Rectal smooth muscle tissue (tissue), 1 donor: Measurements from ENCODE around the gene DYNLL2.
"Not testable (repeated sequence)": the region's sequence is repeated elsewhere in the genome, so short reads cannot be mapped to it uniquely, and the experiment has no call there.

Source experiments
- H3K27ac ChIP-seq: one replicate; pipeline ENCODE4 v1.7.0; 2013; ENCODE audit warnings: low read depth, low read length, inconsistent platforms
- H3K27me3 ChIP-seq: one replicate; pipeline ENCODE4 v1.7.0; 2013; ENCODE audit warnings: low read length; ENCODE audit not compliant: control insufficient read depth, insufficient read depth
- H3K36me3 ChIP-seq: one replicate; pipeline ENCODE4 v1.7.0; 2013; ENCODE audit warnings: low read length; ENCODE audit not compliant: control insufficient read depth, insufficient read depth
- H3K4me1 ChIP-seq: one replicate; pipeline ENCODE4 v1.7.0; 2013; ENCODE audit warnings: low read length; ENCODE audit not compliant: control insufficient read depth, insufficient read depth
- H3K4me3 ChIP-seq: one replicate; pipeline ENCODE4 v1.7.0; 2013; ENCODE audit warnings: low read length
- H3K9ac ChIP-seq: one replicate; pipeline ENCODE4 v1.7.0; 2013; ENCODE audit warnings: low read length

The DYNLL2 gene

DNA sequence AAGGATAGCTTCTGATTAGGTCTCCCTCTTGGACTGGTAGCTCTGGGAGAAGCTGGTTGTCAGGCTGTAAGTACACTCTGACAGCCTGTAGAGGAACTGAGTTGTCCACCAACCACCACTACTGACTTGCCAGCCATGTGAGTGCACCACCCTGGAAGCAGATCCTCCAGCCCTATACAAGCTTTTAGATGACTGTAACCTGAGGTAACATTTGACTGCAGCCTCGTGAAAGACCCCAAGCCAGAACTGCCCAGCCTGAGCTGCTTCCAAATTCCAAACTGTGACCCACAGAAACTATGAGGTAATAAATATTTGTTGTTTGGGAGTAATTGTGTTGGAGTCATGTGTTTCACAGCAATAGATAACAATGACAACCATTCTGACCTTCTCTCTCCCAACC lies 30.8 kb upstream of the DYNLL2 start:
- H3K27ac ChIP-seq = no peak overlapping the region
- H3K27me3 ChIP-seq = no peaks in the 10 kb centered on the region
- H3K36me3 ChIP-seq = no peaks in the 10 kb centered on the region
- no peak overlapping the region for H3K4me3 ChIP-seq
- no peaks in the 10 kb centered on the region for H3K4me1 ChIP-seq
- H3K9ac ChIP-seq = no peak overlapping the region

DNA sequence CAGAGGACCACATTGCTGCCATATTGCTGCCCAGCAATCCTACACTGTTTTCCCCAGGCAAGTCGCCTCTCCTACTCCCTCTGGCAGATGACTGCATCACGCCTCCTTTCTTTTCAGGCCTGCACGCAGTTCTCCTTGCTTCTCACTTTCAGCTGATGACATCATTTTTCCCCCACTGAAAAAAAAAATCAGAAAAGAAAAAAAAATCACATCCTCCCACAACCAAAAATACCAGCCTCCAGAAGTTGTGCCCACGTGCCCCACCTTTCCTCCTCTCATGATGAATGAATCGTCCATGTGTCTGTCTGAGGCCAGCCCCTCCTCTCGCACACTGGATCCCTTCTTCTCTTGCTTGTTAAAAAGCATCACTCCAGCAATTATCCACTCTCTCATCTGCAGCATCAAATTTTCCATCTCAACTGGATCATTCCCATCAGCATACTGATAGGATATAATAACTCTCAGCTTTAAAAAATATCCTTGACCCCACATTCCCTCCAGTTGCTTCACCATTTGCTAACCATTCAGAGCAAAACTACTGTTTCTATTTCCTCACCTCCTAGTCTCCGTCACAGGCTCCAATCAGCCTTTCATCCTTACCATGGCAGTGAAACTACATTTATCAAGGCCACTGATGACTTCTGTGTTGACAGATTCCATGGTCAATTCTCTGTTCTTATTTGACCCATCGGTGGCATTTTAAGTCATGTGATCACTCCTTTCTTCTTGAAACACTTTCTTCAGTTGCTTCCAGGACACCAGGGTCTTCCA lies 30.1 kb upstream of the DYNLL2 start:
- Histone ChIP-seq H3K27me3 (no peaks in the 10 kb centered on the region), H3K36me3 (no peaks in the 10 kb centered on the region), H3K4me3 (no peak overlapping the region), H3K4me1 (no peaks in the 10 kb centered on the region), H3K27ac (no peak overlapping the region), H3K9ac (no peak overlapping the region)

DNA sequence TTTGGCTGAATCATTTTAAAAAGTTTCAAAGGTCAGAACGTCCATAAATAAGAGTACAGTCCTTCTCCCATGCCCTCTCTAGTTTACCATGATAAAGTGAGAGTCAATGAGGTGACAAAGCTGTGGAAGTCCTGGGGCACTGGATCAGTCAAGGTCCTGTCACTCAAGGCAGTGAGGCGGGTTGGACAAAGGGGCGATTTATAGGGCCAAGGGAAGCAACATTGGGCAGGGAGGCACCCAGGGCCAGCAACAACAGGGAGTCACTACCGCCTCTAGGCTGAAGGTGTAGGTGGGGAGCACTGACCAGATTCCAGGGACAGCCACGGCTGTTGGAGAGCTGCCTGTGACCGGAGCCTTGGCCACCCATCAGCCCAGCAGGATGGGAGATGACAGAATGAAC lies 28.6 kb upstream of the DYNLL2 start:
- Histone ChIP-seq H3K27ac (no peak overlapping the region), H3K9ac (no peak overlapping the region), H3K27me3 (no peaks in the 10 kb centered on the region), H3K36me3 (no peaks in the 10 kb centered on the region), H3K4me1 (no peaks in the 10 kb centered on the region), H3K4me3 (no peak overlapping the region)

DNA sequence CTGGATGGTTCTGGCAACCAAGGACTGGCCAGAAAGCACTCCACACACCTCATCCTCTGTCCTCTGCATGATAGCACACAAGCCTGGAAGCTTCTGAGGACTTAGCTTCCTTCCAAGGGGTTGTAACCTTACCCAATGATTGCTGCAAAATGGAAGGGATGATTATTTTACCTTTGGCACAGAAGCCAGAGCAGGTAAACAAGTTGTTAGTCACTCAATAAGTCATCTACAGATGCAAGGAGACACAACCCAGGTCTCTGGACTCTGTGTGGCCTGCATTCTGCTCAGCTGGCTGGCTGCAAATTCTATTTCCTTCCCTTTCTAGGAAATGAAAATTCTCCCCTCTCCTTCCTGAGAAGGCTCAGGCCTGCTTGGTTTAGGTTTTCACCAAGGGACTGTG lies 26.7 kb upstream of the DYNLL2 start:
- H3K27ac ChIP-seq = no peak overlapping the region
- no peak overlapping the region for H3K9ac ChIP-seq
- H3K4me1 ChIP-seq = peaks cover 14% of the 10 kb centered on the region
- no peak overlapping the region for H3K4me3 ChIP-seq
- H3K27me3 ChIP-seq = no peaks in the 10 kb centered on the region
- no peaks in the 10 kb centered on the region for H3K36me3 ChIP-seq

DNA sequence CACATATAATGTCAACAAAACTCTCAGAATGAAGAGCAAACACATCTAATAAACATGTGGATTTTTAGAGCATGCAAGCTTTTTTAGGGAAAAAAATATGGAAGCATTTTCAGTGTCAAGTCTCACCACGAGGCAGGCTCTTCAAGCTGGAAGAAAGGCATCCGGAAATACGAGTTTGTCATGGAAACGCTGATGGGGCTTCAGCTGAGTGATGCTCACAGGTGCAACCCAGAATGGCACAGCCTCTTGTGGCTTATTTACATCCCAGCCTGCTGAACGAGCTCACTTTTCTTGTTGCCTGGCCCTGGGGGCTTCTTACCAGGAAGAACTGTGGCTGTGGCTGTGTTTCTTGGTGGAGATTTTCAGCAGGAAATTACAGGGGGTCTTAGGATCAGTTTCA lies 24.1 kb upstream of the DYNLL2 start:
- H3K4me1 ChIP-seq = peaks cover 14% of the 10 kb centered on the region
- H3K9ac ChIP-seq = no peak overlapping the region
- no peak overlapping the region for H3K27ac ChIP-seq
- no peaks in the 10 kb centered on the region for H3K27me3 ChIP-seq
- H3K36me3 ChIP-seq = no peaks in the 10 kb centered on the region
- H3K4me3 ChIP-seq = no peak overlapping the region

DNA sequence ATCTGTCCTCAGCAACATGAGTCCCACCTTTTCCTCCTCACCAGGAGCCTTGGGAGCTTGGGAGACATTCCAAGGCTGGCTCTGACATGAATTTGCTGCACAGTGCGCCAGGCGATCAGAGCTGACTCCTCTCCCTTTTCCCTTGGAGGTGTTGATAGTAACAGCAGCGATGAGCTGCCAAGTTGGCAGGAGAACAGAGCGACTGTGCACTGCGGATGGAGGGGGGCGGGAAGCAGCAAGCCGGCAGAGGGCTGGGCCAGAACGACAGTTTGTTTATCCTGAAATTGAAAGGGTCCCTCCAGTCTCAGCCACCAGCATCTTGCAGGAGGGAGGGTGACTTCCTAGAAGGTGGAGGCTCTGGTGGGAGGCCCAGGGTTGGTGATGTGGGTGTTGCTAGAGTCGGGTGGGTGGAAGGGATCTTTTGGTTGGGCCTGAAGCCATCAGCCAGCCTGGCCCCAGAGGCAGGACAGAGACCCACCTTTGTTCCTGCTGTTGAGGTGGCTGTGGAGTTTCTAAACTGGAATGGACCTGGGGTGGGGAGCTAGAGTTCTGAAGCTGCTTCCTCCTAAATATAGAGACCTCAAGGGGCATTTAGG lies 22.5 kb upstream of the DYNLL2 start:
- peaks cover 14% of the 10 kb centered on the region for H3K4me1 ChIP-seq
- H3K9ac ChIP-seq = no peak overlapping the region
- H3K27ac ChIP-seq = peak overlapping the region; percentile 70
- no peak overlapping the region for H3K4me3 ChIP-seq
- no peaks in the 10 kb centered on the region for H3K27me3 ChIP-seq
- no peaks in the 10 kb centered on the region for H3K36me3 ChIP-seq

DNA sequence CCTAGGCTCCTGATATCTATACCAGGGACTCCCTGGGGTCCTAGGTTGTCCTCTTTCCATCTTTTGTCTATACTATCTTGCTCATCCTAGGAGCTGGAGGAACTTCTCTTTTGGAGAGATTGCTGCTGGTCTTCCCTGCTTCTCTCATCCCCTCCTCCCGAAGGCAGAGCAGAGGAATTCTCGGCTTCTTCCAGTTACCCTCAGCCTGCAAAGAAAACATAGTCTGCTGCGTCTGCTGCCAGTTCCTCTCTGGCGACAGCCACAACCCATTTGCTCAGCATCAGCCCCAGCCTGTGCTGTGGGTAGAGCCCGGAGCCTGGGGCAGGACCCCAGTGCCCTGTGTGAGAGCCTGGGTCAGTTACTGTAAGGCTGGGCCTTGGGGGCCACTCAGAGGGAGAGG lies 21.5 kb upstream of the DYNLL2 start:
- Histone ChIP-seq H3K9ac (no peak overlapping the region), H3K4me3 (no peak overlapping the region), H3K27ac (peak overlapping the region; percentile 0), H3K36me3 (no peaks in the 10 kb centered on the region), H3K4me1 (peaks cover 14% of the 10 kb centered on the region), H3K27me3 (no peaks in the 10 kb centered on the region)

DNA sequence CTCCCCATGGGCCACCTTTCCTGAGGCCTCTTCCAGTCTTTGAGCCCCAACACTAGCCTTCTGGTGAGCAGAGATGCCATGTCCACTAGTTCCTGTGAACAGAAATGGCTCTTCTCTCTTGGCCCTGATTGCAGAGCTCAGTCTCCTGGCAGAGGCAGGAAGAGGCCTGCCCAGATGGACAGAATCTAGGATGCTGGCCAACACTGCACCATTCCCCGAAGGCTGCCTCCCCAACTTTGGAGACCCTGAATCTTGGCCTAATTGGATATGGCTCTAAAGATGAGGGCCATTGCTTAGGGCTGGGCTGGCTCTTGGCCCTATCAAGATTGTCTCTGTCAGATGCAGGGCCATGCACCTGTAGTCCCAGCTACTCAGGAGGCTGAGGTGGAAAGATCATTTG lies 18.0 kb upstream of the DYNLL2 start:
- H3K27ac ChIP-seq = no peak overlapping the region
- H3K4me3 ChIP-seq = no peak overlapping the region
- H3K36me3 ChIP-seq = no peaks in the 10 kb centered on the region
- peaks cover 9% of the 10 kb centered on the region for H3K4me1 ChIP-seq
- no peak overlapping the region for H3K9ac ChIP-seq
- no peaks in the 10 kb centered on the region for H3K27me3 ChIP-seq

DNA sequence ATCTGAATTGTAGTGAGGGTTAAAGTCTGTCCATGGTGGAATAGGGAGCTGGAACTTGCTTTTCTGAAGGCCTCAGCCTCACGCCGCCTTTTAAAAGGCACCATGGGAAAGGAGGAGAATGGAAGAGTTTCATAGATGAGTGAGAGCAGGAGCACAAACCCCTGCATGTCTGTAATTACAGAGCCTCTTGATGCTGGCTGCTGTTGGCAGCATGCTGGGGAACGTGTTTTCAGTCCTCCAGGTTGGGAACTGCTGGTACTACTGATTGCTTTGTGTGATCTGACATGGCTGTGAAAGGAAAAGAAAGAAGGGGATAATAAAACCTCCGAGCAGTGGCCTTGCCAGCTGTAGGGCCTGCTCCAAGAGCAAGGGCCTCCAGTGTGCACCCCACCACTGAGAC lies 16.8 kb upstream of the DYNLL2 start:
- no peak overlapping the region for H3K4me3 ChIP-seq
- H3K27ac ChIP-seq = no peak overlapping the region
- no peaks in the 10 kb centered on the region for H3K4me1 ChIP-seq
- H3K27me3 ChIP-seq = no peaks in the 10 kb centered on the region
- no peak overlapping the region for H3K9ac ChIP-seq
- H3K36me3 ChIP-seq = no peaks in the 10 kb centered on the region

DNA sequence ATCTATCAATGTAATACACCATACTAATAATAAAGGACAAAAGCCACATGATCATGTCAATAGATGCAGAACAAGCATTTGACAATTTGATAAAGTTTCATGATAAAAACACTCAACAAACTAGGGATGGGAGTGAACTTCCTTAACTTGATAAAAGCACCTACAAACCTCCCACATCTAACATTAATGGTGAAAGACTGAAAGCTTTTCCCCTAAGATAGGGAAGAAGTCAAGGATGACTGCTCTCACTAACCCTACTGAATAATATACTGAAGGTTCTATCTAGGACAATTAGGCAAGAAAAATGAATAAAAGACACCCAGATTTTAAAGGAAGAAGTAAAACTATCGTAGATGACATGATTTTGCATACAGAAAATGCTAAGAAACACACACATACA lies 10.4 kb upstream of the DYNLL2 start:
- no peaks in the 10 kb centered on the region for H3K36me3 ChIP-seq
- H3K4me1 ChIP-seq = no peaks in the 10 kb centered on the region
- H3K9ac ChIP-seq = no peak overlapping the region
- H3K4me3 ChIP-seq = no peak overlapping the region
- no peak overlapping the region for H3K27ac ChIP-seq
- no peaks in the 10 kb centered on the region for H3K27me3 ChIP-seq

DNA sequence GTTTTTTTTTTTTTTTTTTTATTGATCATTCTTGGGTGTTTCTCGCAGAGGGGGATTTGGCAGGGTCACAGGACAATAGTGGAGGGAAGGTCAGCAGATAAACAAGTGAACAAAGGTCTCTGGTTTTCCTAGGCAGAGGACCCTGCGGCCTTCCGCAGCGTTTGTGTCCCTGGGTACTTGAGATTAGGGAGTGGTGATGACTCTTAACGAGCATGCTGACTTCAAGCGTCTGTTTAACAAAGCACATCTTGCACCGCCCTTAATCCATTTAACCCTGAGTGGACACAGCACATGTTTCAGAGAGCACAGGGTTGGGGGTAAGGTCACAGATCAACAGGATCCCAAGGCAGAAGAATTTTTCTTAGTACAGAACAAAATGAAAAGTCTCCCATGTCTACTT lies 10.0 kb upstream of the DYNLL2 start:
- not testable (repeated sequence) for H3K27me3 ChIP-seq, H3K4me3 ChIP-seq, H3K36me3 ChIP-seq, H3K27ac ChIP-seq, H3K9ac ChIP-seq, H3K4me1 ChIP-seq

DNA sequence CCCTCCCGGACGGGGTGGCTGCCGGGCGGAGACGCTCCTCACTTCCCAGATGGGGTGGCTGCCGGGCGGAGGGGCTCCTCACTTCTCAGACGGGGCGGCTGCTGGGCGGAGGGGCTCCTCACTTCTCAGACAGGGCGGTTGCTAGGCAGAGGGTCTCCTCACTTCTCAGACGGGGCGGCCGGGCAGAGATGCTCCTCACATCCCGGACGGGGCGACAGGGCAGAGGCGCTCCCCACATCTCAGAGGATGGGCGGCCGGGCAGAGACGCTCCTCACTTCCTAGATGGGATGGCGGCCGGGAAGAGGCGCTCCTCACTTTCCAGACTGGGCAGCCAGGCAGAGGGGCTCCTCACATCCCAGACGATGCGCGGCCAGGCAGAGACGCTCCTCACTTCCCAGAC lies 8.8 kb upstream of the DYNLL2 start:
- not testable (repeated sequence) for H3K4me3 ChIP-seq, H3K9ac ChIP-seq, H3K36me3 ChIP-seq, H3K27ac ChIP-seq, H3K27me3 ChIP-seq, H3K4me1 ChIP-seq
